ENCODE measurements around the gene RCSD1.
"Not testable (repeated sequence)": the region's sequence is repeated elsewhere in the genome, so short reads cannot be mapped to it uniquely, and the experiment has no call there.

The RCSD1 gene

DNA sequence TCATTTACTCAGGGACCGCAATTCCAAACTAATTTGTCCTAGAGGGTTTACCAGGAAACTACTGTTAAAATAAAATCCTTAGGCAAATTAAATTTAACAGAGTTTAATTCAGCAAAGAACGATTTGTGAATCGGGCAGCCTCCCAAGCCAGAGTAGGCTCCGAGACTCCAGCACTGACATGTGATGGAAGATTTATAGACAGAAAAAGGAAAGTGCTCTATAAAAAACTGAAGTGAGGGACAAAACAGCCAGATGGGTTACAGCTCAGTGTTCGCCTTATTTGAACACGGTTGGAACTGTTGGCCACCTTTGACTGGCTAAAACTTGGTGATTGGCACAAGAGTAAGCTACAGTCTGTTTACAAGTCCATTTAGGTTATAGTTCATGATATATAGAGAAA lies 35.2 kb upstream of the RCSD1 start:
- no peak overlapping the region for H3K27ac ChIP-seq
- H3K9ac ChIP-seq = no peak overlapping the region
- H3K9me3 ChIP-seq (replicated peaks in 1 of 11) = peaks cover 0 to 16% (median 0%) of the 10 kb centered on the region in 11 experiments; a peak in 8 of 22 replicates
- no peaks in the 10 kb centered on the region for H4K20me1 ChIP-seq
- TF ChIP-seq Cebpa-rat (IDR thresholded peaks at IDR 0.05) = no peak
- H3K4me2 ChIP-seq = no peak overlapping the region
- H3K4me3 ChIP-seq = no peak overlapping the region
- no peaks in the 10 kb centered on the region for H3K36me3 ChIP-seq
- H3K4me1 ChIP-seq = peaks cover 2 to 21% (median 5%) of the 10 kb centered on the region in 10 experiments; a peak in 19 of 20 replicates
- no peaks in the 10 kb centered on the region for H3K27me3 ChIP-seq

DNA sequence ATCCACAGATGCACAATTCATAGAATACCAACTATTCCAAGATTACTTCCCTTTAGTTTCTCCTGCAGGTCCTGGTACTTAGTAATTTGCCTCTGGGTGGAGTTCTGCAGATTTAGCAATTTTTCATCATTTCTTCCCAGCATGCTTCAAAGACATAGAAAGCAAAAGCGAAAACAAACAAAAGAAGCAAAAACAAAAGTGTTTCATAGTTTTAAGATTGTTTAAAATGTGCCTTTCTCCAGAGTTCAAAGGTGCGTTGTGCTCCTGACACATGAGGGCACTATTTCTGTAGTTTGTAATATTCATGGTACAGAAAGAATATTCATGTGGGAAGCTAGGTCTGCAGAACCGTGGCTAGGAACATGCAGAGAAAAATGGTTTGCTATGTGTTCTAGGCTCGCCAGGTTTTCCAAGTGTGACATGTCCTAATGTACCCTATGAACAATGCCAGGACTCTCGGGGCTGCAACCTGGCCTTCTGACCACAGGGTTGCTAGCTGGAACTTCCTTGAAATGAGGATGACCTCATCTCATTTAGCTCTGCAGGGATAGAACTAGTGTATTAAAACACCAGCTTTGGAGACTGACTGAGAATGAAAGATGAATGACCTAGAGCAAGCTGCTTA lies 30.0 kb upstream of the RCSD1 start:
- Histone ChIP-seq H3K4me1 (peaks cover 53 to 74% (median 58%) of the 10 kb centered on the region in 10 experiments), H3K4me3 (peak overlapping the region in 2 of 10 experiments; percentile 1 to 23; a peak in 1 of 20 replicates), H3K4me2 (peak overlapping the region; percentile 76 to 97 (median 82)), H3K27ac (peak overlapping the region; percentile 88 to 98 (median 94); a peak in 21 of 22 replicates), H3K27me3 (no peaks in the 10 kb centered on the region), H3K36me3 (no peaks in the 10 kb centered on the region), H3K9ac (peak overlapping the region; percentile 30 to 86 (median 81); a peak in 19 of 22 replicates), H4K20me1 (no peaks in the 10 kb centered on the region), H3K9me3 (replicated peaks in 1 of 11) (peaks cover 0 to 21% (median 6%) of the 10 kb centered on the region in 11 experiments; a peak in 11 of 22 replicates)
- no peak for TF ChIP-seq Cebpa-rat (IDR thresholded peaks at IDR 0.05)

DNA sequence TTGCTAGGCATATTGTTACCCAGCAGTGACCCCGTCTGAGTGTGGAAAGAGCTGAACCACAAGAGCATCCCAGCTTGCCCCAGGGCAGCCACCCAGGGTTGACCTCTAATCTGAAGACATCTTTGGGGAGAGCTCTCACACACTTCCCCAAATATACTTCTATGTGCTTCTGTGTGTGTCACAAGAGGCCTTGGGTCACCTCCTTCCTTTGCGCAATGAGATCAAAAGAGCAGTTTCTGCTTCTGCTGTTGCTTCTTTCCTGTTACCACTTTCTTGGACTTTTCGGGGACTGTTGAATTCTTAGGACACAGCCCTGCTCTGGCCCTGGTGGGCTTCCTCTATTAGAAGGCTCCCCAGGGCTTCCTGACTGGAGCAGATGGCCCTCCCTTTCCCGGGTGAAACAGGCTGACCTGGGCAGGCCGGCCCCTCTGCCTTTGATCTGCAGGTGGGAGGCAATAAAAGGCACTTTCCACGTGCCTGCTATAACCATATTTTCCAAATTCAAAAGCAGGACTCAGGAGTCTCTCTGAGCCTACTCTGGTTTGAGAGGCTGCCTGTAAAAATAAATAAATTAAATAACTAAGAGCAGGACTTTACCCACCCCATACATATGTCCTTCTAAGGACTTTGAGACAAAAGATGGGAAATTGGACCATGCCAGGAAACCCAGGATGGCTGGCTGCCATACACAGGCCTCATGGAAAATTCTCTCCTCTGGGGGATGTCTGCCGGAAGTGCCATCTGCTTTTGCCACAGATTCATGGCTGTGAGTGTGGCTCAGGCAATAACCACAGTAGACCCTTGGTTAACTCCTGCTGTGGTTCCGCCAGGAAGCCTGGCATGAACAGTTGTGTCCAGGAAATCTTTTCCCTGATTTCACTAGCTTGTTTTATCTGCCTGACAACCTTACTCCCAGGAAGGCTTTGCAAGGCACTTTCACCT lies 28.3 kb upstream of the RCSD1 start:
- H4K20me1 ChIP-seq = no peaks in the 10 kb centered on the region
- peak overlapping the region; percentile 76 to 97 (median 82) for H3K4me2 ChIP-seq
- H3K36me3 ChIP-seq = peaks cover 0 to 3% (median 0%) of the 10 kb centered on the region in 11 experiments; a peak in 2 of 22 replicates
- no peaks in the 10 kb centered on the region for H3K27me3 ChIP-seq
- peaks cover 7 to 36% (median 22%) of the 10 kb centered on the region in 11 experiments for H3K9me3 ChIP-seq (replicated peaks in 1 of 11)
- TF ChIP-seq Cebpa-rat (IDR thresholded peaks at IDR 0.05) = peak; percentile 94 to 100 (median 99)
- H3K27ac ChIP-seq = peak overlapping the region; percentile 88 to 98 (median 94)
- peak overlapping the region in 6 of 10 experiments; percentile 1 to 43 (median 8); a peak in 5 of 20 replicates for H3K4me3 ChIP-seq
- peaks cover 55 to 84% (median 64%) of the 10 kb centered on the region in 10 experiments for H3K4me1 ChIP-seq
- H3K9ac ChIP-seq = peak overlapping the region; percentile 77 to 86 (median 81)

- peaks cover 18 to 36% (median 32%) of the 10 kb centered on the region in 11 experiments for H3K9me3 ChIP-seq (replicated peaks in 1 of 11)
- peaks cover 55 to 83% (median 64%) of the 10 kb centered on the region in 10 experiments for H3K4me1 ChIP-seq
- peak overlapping the region; percentile 32 to 86 (median 81); a peak in 21 of 22 replicates for H3K9ac ChIP-seq
- peak overlapping the region in 3 of 10 experiments; percentile 0 to 25 (median 1); a peak in 1 of 20 replicates for H3K4me3 ChIP-seq
- peak overlapping the region; percentile 76 to 97 (median 82) for H3K4me2 ChIP-seq
- peak overlapping the region; percentile 88 to 98 (median 94) for H3K27ac ChIP-seq
- no peak for TF ChIP-seq Cebpa-rat (IDR thresholded peaks at IDR 0.05)
- no peaks in the 10 kb centered on the region for H4K20me1 ChIP-seq
- no peaks in the 10 kb centered on the region for H3K27me3 ChIP-seq
- peaks cover 0 to 13% (median 5%) of the 10 kb centered on the region in 11 experiments; a peak in 10 of 22 replicates for H3K36me3 ChIP-seq
Measured at GRCh38 chr1:167602840-167603239, 27.2 kb upstream of the RCSD1 start.

DNA sequence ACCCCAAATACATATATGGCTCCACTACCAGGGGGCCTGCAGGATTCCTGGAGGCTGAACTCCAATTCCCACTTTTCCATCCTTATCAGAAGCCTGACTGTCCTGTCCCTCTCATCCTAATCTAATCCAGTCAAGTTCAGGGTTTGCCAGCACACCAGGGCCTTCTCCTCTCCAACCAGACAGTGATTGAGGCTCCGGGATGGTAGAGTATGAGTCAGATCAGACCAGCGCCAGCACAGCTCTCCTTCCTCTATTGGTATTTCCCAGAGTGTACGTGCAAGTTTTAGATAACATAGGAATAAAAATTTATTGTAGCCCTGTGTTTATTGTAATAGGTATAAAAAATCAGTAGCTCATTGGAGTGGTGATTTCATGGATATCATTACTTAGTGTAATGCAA lies 24.5 kb upstream of the RCSD1 start:
- Histone ChIP-seq H3K9me3 (replicated peaks in 1 of 11) (peaks cover 35 to 63% (median 59%) of the 10 kb centered on the region in 11 experiments), H3K27me3 (no peaks in the 10 kb centered on the region), H3K4me3 (0 out of 20 replicates have a peak overlapping the region, but pooled peaks of 1 of the 10 experiments have one; percentile 10), H3K4me1 (peaks cover 45 to 72% (median 59%) of the 10 kb centered on the region in 10 experiments), H3K9ac (no peak overlapping the region; a peak in 1 of 22 replicates), H3K36me3 (peaks cover 0 to 27% (median 9%) of the 10 kb centered on the region in 11 experiments; a peak in 10 of 22 replicates), H3K27ac (peak overlapping the region in 9 of 11 experiments; percentile 33 to 98 (median 94); a peak in 15 of 22 replicates), H4K20me1 (no peaks in the 10 kb centered on the region), H3K4me2 (peak overlapping the region in 7 of 11 experiments; percentile 64 to 97 (median 82); a peak in 13 of 22 replicates)
- no peak for TF ChIP-seq Cebpa-rat (IDR thresholded peaks at IDR 0.05)

GRCh38 chr1:167611983-167612382 lies 18.0 kb upstream of the RCSD1 start:
- Histone ChIP-seq H3K9ac (peak overlapping the region in 10 of 11 experiments; percentile 10 to 69 (median 51); a peak in 15 of 22 replicates), H3K27ac (peak overlapping the region; percentile 64 to 99 (median 84)), H3K27me3 (no peaks in the 10 kb centered on the region), H3K36me3 (peaks cover 0 to 37% (median 13%) of the 10 kb centered on the region in 11 experiments; a peak in 13 of 22 replicates), H3K9me3 (replicated peaks in 1 of 11) (peaks cover 42 to 77% (median 71%) of the 10 kb centered on the region in 11 experiments), H3K4me2 (peak overlapping the region; percentile 60 to 90 (median 71)), H3K4me1 (peaks cover 34 to 73% (median 57%) of the 10 kb centered on the region in 10 experiments), H4K20me1 (no peaks in the 10 kb centered on the region), H3K4me3 (peak overlapping the region in 1 of 10 experiments; percentile 23; a peak in 1 of 20 replicates)
- no peak for TF ChIP-seq Cebpa-rat (IDR thresholded peaks at IDR 0.05)

DNA sequence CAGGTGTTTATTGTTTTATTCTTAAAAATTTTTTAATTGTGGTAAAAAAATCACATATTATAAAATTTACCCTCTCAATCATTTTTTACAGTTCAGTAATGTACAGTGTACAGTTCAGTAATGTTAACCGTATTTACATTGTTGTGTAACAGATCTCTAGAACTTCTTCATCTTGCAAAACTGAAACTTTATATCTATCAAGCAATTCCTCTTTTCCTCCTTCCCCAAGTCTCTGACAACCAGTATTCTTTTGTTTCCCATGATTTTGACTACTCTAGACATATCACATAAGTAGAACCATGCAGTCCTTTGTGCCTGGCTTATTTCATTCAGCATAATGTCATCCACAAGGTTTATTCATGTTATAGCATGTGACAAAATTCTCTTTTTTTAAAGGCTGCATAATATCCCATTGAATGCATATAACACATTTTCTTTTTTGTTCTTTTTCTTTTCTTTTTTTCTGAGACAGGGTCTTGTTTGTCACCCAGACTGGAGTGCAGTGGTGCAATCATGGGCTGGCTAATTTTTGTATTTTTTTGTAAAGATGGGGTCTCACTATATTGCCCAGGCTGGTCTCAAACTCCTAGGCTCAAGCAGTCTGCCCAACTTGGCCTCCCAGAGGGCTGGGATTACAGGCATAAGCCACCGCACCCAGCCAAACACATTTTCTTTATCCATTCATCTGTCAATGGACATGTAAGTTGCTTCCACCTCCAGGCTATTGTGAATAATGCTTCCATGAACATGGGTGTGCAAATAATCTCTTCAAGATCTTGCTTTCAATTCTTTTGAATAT lies 17.2 kb upstream of the RCSD1 start:
- Histone ChIP-seq H3K9me3 (replicated peaks in 1 of 11) (peaks cover 34 to 69% (median 63%) of the 10 kb centered on the region in 11 experiments), H3K9ac (peak overlapping the region in 9 of 11 experiments; percentile 10 to 69 (median 55); a peak in 14 of 22 replicates), H3K4me2 (peak overlapping the region; percentile 44 to 90 (median 71)), H3K4me3 (no peak overlapping the region; a peak in 1 of 20 replicates), H3K27ac (peak overlapping the region; percentile 64 to 99 (median 84); a peak in 21 of 22 replicates), H3K36me3 (peaks cover 0 to 30% (median 7%) of the 10 kb centered on the region in 11 experiments; a peak in 12 of 22 replicates), H4K20me1 (no peaks in the 10 kb centered on the region), H3K4me1 (peaks cover 37 to 80% (median 60%) of the 10 kb centered on the region in 10 experiments), H3K27me3 (no peaks in the 10 kb centered on the region)
- TF ChIP-seq Cebpa-rat (IDR thresholded peaks at IDR 0.05) = peak in 2 of 11 experiments; percentile 50 to 72; a peak in 3 of 22 replicates

DNA sequence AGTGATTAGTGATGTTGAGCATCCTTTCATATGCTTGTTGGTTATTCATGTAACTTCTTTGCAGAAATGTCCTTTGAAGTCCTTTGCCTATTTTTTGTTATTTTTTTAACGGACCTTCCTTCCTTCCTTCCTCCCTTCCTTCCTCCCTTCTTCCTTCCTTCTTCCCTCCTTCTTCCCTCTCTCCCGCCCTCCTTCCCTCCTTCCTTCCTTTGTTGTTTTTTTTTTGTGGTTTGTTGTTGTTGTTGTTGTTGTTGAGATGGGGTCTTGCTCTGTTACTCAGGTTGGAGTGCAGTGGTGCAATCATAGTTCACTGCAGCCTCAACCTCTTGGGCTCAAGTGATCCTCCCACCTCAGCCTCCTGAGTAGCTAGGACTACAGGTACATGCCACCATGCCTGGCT lies 16.0 kb upstream of the RCSD1 start:
- peaks cover 48 to 92% (median 72%) of the 10 kb centered on the region in 10 experiments for H3K4me1 ChIP-seq
- H4K20me1 ChIP-seq, H3K27me3 ChIP-seq: not testable (repeated sequence)
- H3K36me3 ChIP-seq = peaks cover 0 to 20% (median 4%) of the 10 kb centered on the region in 11 experiments; a peak in 6 of 22 replicates
- peak overlapping the region in 1 of 11 experiments; percentile 6; a peak in 4 of 22 replicates for H3K9ac ChIP-seq
- H3K9me3 ChIP-seq (replicated peaks in 1 of 11) = peaks cover 22 to 57% (median 51%) of the 10 kb centered on the region in 11 experiments
- peak overlapping the region in 6 of 10 experiments; percentile 3 to 48 (median 24); a peak in 8 of 20 replicates for H3K4me3 ChIP-seq
- peak overlapping the region in 6 of 11 experiments; percentile 4 to 76 (median 20); a peak in 7 of 22 replicates for H3K4me2 ChIP-seq
- H3K27ac ChIP-seq = peak overlapping the region in 10 of 11 experiments; percentile 31 to 100 (median 98); a peak in 21 of 22 replicates
